Liver (tissue), 9 donors: Measurements from ENCODE around the gene PIEZO1. TPM values are rescaled to one million over a fixed set of nuclear protein-coding genes. Genes with fewer than 3 reads are reported as not detected.

Experiments used
- DNase-seq: peaks from one replicate; pipeline ENCODE4 v3.0.0-alpha.2; 2017; ENCODE audit warnings: low spot score
- H3K27ac ChIP-seq, 2 donors: one replicate each; pipeline ENCODE4 v1.7.0; 2013; ENCODE audit warnings: inconsistent platforms in 2 of 2, low read length in 2 of 2, control low read depth in 1 of 2, low read depth in 1 of 2, mild to moderate bottlenecking in 1 of 2
- H3K27me3 ChIP-seq, 4 donors: one replicate each; pipeline versions ENCODE4 v1.6.1 to v1.7.0; 2013; ENCODE audit warnings: low read length in 3 of 4, inconsistent platforms in 1 of 4, mild to moderate bottlenecking in 1 of 4, moderate library complexity in 1 of 4; ENCODE audit not compliant: control insufficient read depth in 4 of 4, insufficient read depth in 4 of 4
- H3K36me3 ChIP-seq, 4 donors: one replicate each; pipeline versions ENCODE4 v1.6.1 to v1.7.0; 2013; ENCODE audit warnings: low read length in 3 of 4, mild to moderate bottlenecking in 3 of 4, low read depth in 1 of 4, moderate library complexity in 1 of 4; ENCODE audit not compliant: control insufficient read depth in 4 of 4, insufficient read depth in 3 of 4
- H3K4me1 ChIP-seq, 4 donors: one replicate each; pipeline versions ENCODE4 v1.6.1 to v1.7.0; 2013; ENCODE audit warnings: low read length in 3 of 4, mild to moderate bottlenecking in 3 of 4, moderate library complexity in 1 of 4; ENCODE audit not compliant: control insufficient read depth in 4 of 4, insufficient read depth in 4 of 4
- H3K4me3 ChIP-seq, 3 donors: one replicate each; pipeline versions ENCODE4 v1.6.1 to v1.7.0; 2013; ENCODE audit warnings: low read length in 3 of 3, control low read depth in 1 of 3, low read depth in 1 of 3, mild to moderate bottlenecking in 1 of 3
- H3K9ac ChIP-seq, 2 donors: one replicate each; pipeline ENCODE4 v1.7.0; 2013; ENCODE audit warnings: low read length in 2 of 2, mild to moderate bottlenecking in 2 of 2, moderate library complexity in 2 of 2, control low read depth in 1 of 2, low read depth in 1 of 2
- H3K9me3 ChIP-seq, 4 donors: one replicate each; pipeline versions ENCODE4 v1.6.1 to v1.7.0; 2013; ENCODE audit warnings: low read length in 3 of 4; ENCODE audit not compliant: control insufficient read depth in 4 of 4
- EGR1 ChIP-seq, 2 donors: IDR thresholded peaks; 2 replicates each; pipeline ENCODE4 v1.6.1; 2016 to 2018; ENCODE audit warnings: antibody characterized with exemption in 2 of 2, low read depth in 2 of 2
- FOXA1 ChIP-seq: IDR thresholded peaks from 2 replicates; pipeline ENCODE4 v1.6.1; 2016; ENCODE audit warnings: antibody characterized with exemption
- FOXA2 ChIP-seq: IDR thresholded peaks from 2 replicates; pipeline ENCODE4 v1.6.1; 2016; ENCODE audit warnings: antibody characterized with exemption
- GABPA ChIP-seq, 2 donors: IDR thresholded peaks in 1 of 2; conservative IDR thresholded peaks in 1 of 2; 2 replicates each; pipeline ENCODE4 v1.6.1; 2016; ENCODE audit warnings: antibody characterized with exemption in 2 of 2, mild to moderate bottlenecking in 1 of 2, moderate library complexity in 1 of 2
- JUND ChIP-seq, 2 donors: IDR thresholded peaks; 2 replicates each; pipeline ENCODE4 v1.6.1; 2016; ENCODE audit warnings: antibody characterized with exemption in 2 of 2
- MAX ChIP-seq: IDR thresholded peaks from 2 replicates; pipeline ENCODE4 v1.6.1; 2016; ENCODE audit warnings: antibody characterized with exemption
- REST ChIP-seq: IDR thresholded peaks from 2 replicates; pipeline ENCODE4 v1.6.1; 2016; ENCODE audit warnings: antibody characterized with exemption, mild to moderate bottlenecking
- RXRA ChIP-seq, 2 donors: IDR thresholded peaks; 2 replicates each; pipeline ENCODE4 v1.6.1; 2017 to 2018; ENCODE audit warnings: antibody characterized with exemption in 2 of 2, mild to moderate bottlenecking in 1 of 2
- SP1 ChIP-seq: IDR thresholded peaks from 2 replicates; pipeline ENCODE4 v1.6.1; 2018; ENCODE audit warnings: antibody characterized with exemption, mild to moderate bottlenecking
- TAF1 ChIP-seq: conservative IDR thresholded peaks from 2 replicates; pipeline ENCODE4 v1.6.1; 2016; ENCODE audit warnings: antibody characterized with exemption, mild to moderate bottlenecking
- ZBTB33 ChIP-seq: IDR thresholded peaks from 2 replicates; pipeline ENCODE4 v1.6.1; 2016; ENCODE audit warnings: antibody characterized with exemption
- WGBS: extraction: QIAGEN DNeasy Blood & Tissue Kit; methylation state at CpG from one replicate; pipeline ENCODE4 v1.1.7; 2013; 5-methylcytosine and 5-hydroxymethylcytosine counted together
- polyA plus RNA-seq, 2 donors: library from polyadenylated mRNA; stranded (reverse) in 1 of 2; unstranded in 1 of 2; fragments of 200-250 nt in 1 of 2; fragments of >200 nt in 1 of 2; fragmentation: Nextera tagmentation in 1 of 2; extraction: Ambion mirVana in 1 of 2; gene quantifications; one replicate each; pipeline versions ENCODE4 v1.2.1 to v1.2.3, GENCODE V29; 2013 to 2015
- total RNA-seq, 2 donors: library from RNA; depleted of rRNA; stranded (reverse); fragments of >200 nt; gene quantifications; one replicate each; pipeline ENCODE4 v1.2.3, GENCODE V29; 2014
- donor health status: healthy.
- donor health status: healthy.
- donor health status: healthy.
- donor health status: healthy.
- donor health status: healthy.

PIEZO1 gene
- total and polyA plus RNA-seq, 4 donors, result 15.3 to 74.7 (median 59.2) TPM

GRCh38 chr16:88691924-88692560 is 93.0 kb downstream of the PIEZO1 start:
- no peak for DNase-seq
- WGBS, result 75% methylated on average over 26 of the region's 26 CpGs
- Histone ChIP-seq H3K36me3 (peaks cover 0 to 2% (median under 1%) of the 10 kb centered on the region in 4 donors), H3K4me1 (peaks cover 0 to 11% (median 2%) of the 10 kb centered on the region in 4 donors), H3K9ac (no peak overlapping the region), H3K27me3 (no peaks in the 10 kb centered on the region), H3K9me3 (no peaks in the 10 kb centered on the region), H3K4me3 (no peak overlapping the region), H3K27ac (no peak overlapping the region)
- TF ChIP-seq REST (no peak), TAF1 (no peak), JUND (IDR thresholded peaks at IDR 0.05) (no peak), FOXA1 (no peak), EGR1 (IDR thresholded peaks at IDR 0.05; ENCODE audit: low read depth in 2 of 2) (no peak), GABPA (IDR thresholded peaks at IDR 0.05 in 1 of 2, conservative IDR thresholded peaks at IDR 0.05 in 1 of 2) (no peak), MAX (no peak), SP1 (no peak), FOXA2 (no peak)

GRCh38 chr16:88691129-88691813 is 93.7 kb downstream of the PIEZO1 start:
- Histone ChIP-seq H3K36me3 (no peaks in the 10 kb centered on the region), H3K4me1 (peaks cover 0 to 17% (median 7%) of the 10 kb centered on the region in 4 donors), H3K9ac (no peak overlapping the region), H3K4me3 (no peak overlapping the region), H3K9me3 (no peaks in the 10 kb centered on the region), H3K27ac (no peak overlapping the region), H3K27me3 (no peaks in the 10 kb centered on the region)
- WGBS, result 91% methylated on average over 33 of the region's 33 CpGs
- TF ChIP-seq ZBTB33 (no peak), RXRA (IDR thresholded peaks at IDR 0.05) (no peak), SP1 (no peak)
- DNase-seq, result no peak
